Measurements from ENCODE around the gene TRAF7.

The TRAF7 gene

GRCh38 chr16:2223221-2223941, 67.8 kb downstream of the TRAF7 start, which contains the start of gene E4F1:
TSS of gene E4F1 (plus strand) at chr16:2223591. CDS start at chr16:2223614, 23 bp downstream.
- DNase-seq (ENCODE audit: low spot score) = peak; percentile 99

- DNase-seq (ENCODE audit: low spot score) = peak; percentile 73
These were observed 68.4 kb downstream of the TRAF7 start for GRCh38 chr16:2223942-2224486.

- no peak for DNase-seq (ENCODE audit: low spot score)
These were observed 70.7 kb downstream of the TRAF7 start for GRCh38 chr16:2226245-2226793.

GRCh38 chr16:2226918-2227317, 71.3 kb downstream of the TRAF7 start:
- DNase-seq (ENCODE audit: low spot score) = no peak
